Activated CD4-positive, alpha-beta memory T cell treated with anti-CD3 and anti-CD28 coated beads for 36 hours (primary cell): Measurements from ENCODE around the gene MFSD6L. TPM values are rescaled to one million over a fixed set of nuclear protein-coding genes. Genes with fewer than 3 reads are reported as not detected.

Source experiments
- CTCF ChIA-PET: fragments of 350-600 bp; sonication (Branson Sonifier 250); formaldehyde crosslinking; loops from one replicate; lab custom pipeline; 2021; ENCODE audit warnings: antibody characterized with exemption, inconsistent platforms; lab: Charles Lee
- POLR2A ChIA-PET: fragments of 350-600 bp; sonication (Branson Sonifier 250); formaldehyde crosslinking; loops from one replicate; lab custom pipeline; 2021; ENCODE audit warnings: antibody characterized with exemption; lab: Charles Lee
- DNase-seq: peaks from one replicate; pipeline ENCODE4 v3.0.0-alpha.2; 2020
- H3K27ac Mint-ChIP-seq: one replicate; pipeline ENCODE4 v1.8.0; 2021; ENCODE audit warnings: mixed read lengths
- H3K27me3 Mint-ChIP-seq: one replicate; pipeline ENCODE4 v1.8.0; 2021; ENCODE audit warnings: mixed read lengths
- H3K36me3 Mint-ChIP-seq: one replicate; pipeline ENCODE4 v1.8.0; 2021; ENCODE audit warnings: mixed read lengths
- H3K4me1 Mint-ChIP-seq: one replicate; pipeline ENCODE4 v1.8.0; 2021; ENCODE audit warnings: low read depth, mixed read lengths
- H3K4me3 Mint-ChIP-seq: one replicate; pipeline ENCODE4 v1.8.0; 2021; ENCODE audit warnings: mild to moderate bottlenecking, mixed read lengths
- H3K9me3 Mint-ChIP-seq: one replicate; pipeline ENCODE4 v1.8.0; 2021; ENCODE audit warnings: mixed read lengths
- intact Hi-C: fragments of 100-400 bp; cut with micrococcal nuclease; formaldehyde crosslinking; loops from one replicate; pipeline ENCODE4 v1.15.1; 2023
- total RNA-seq, 2 experiments: library from RNA; stranded (reverse); gene quantifications; one replicate each; pipeline ENCODE4 v1.2.3, GENCODE V29; 2021

Gene MFSD6L, protein sequence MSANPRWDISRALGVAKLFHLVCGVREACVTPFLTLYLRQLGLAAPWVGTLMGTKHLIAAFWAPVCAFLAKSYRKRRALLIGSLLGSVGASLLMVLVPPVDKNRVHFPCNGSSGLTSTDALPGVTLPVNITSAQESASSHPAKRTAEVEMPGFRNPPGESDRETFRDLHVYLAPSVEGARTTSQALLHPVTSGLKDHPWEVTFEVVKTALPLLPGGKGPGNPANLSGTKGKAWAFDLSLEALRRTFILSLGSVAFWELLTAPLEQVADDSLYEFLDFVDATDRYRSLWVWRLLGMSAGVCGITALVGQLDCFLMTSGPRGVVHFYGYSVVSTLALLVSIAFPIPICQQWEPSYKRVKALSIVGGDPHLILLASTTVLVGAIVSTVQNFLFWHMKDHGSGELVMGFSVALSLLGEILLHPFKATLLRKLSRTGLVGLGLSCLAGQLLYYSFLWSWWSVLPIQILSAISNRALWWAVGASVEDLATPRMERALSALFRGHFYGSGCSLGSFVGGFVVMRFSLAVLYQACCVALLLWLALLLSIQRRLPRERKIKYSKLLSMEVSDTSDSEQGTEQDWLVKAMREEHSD
- total RNA-seq = not detected

DNA sequence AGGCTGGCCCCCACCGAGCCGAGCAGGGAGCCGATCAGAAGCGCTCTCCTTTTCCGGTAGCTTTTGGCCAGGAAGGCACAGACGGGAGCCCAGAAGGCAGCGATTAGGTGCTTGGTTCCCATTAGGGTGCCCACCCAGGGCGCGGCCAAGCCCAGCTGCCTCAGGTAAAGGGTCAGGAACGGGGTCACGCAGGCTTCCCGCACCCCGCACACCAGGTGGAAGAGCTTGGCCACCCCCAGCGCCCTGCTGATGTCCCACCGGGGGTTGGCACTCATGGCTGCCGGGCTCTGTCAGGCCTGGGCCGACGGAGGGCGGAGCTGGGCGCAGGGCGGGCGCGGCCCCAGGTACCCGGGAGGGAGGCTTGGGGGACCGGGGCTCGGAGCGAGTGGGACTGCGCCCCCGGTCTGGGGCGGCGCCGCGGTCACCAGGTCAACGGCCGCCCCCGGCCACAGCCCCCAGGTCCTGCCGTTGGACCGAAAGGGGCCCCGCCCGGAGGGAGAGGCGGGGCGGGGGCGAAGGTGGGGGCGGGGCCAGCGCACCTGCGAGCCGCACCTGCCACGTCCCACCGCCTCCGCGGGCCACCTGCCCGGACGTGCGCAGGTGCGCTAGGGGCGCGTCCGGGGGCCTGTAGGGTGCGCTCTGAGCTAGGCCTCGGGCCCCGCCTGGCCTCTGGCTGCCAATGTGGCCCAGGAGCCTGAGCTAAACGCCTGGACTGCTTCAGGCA is at the start of gene MFSD6L:
Gene MFSD6L (minus strand): TSS at position 520 of the 724 bp plus-strand sequence. CDS start 245 bp downstream, at position 275.
- no peak for DNase-seq
- intact Hi-C loops = no loop called here
- no peaks in the 10 kb centered on the region for H3K27me3 Mint-ChIP-seq
- no peak within 1 kb of the TSS for H3K4me3 Mint-ChIP-seq
- no peaks in the 10 kb centered on the region for H3K9me3 Mint-ChIP-seq
- no peaks in the 10 kb centered on the region for H3K4me1 Mint-ChIP-seq
- no peaks in the 10 kb centered on the region for H3K36me3 Mint-ChIP-seq
- POLR2A ChIA-PET = no interaction called here
- CTCF ChIA-PET = interaction anchor here (1.0 to 1.4 kb wide), 2 partner anchors 13 to 97 kb away, joined by 4 read pairs; no protein-coding TSS in a partner anchor
- no peak within 1 kb of the TSS for H3K27ac Mint-ChIP-seq

DNA sequence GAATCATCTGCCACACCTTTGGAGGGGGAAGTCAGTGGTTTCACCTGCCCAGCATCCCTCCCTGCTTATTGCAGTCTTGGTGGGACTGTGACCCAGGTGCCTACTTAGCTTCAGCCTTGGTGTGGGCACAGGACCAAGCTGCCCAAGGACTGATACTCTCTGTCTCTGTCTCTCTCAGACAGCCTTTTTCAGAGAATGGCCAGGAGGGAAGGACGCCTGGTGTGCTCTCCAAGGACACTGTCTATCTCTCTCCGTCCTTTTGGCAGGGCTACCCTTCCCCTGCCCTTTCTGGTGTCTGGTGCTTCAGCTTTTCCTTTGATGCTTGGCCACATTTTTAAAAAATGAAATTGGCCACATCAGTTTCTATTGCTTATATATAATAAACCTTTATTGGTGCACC is 48.7 kb upstream of the MFSD6L start:
- no peak for DNase-seq
- Mint-ChIP-seq H3K4me1 (peaks cover 4% of the 10 kb centered on the region), H3K27me3 (no peaks in the 10 kb centered on the region), H3K27ac (no peak overlapping the region), H3K9me3 (peaks cover 6% of the 10 kb centered on the region), H3K4me3 (no peak overlapping the region), H3K36me3 (no peaks in the 10 kb centered on the region)
- ChIA-PET CTCF (interaction anchor here (3.7 kb wide), 1 partner anchor 15 kb away, joined by 12 read pairs; no protein-coding TSS in a partner anchor), POLR2A (no interaction called here)
- intact Hi-C loops = no loop called here

DNA sequence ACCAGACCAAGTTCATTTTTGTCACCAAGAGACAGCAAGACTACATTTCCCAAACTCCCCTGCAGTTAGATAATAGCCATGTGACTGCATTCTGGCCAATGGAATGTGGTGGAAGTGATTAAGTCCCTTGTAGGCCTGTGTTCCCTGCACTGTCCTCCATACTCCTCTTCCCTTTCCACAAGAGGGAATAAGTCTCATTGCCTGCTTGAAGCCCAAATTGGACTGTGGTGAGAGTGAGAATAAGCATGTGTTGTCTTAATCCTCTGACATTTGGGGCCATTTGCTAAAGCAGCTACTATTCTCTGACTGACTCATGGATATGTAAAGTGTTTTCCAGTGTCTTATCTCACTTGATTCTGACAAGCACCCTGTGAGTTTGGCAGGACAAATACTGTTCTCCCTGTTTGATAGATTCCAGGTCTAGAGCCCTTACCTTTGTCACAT is 47.6 kb upstream of the MFSD6L start:
- ChIA-PET POLR2A (interaction anchor here (0.7 kb wide), 1 partner anchor 12 kb away, joined by 3 read pairs; no protein-coding TSS in a partner anchor), CTCF (interaction anchor here (1.5 kb wide), 1 partner anchor 151 kb away, joined by 4 read pairs; no protein-coding TSS in a partner anchor)
- H3K4me3 Mint-ChIP-seq = no peak overlapping the region
- peaks cover 4% of the 10 kb centered on the region for H3K4me1 Mint-ChIP-seq
- peaks cover 6% of the 10 kb centered on the region for H3K9me3 Mint-ChIP-seq
- H3K36me3 Mint-ChIP-seq = no peaks in the 10 kb centered on the region
- H3K27ac Mint-ChIP-seq = no peak overlapping the region
- no peak for DNase-seq
- no peaks in the 10 kb centered on the region for H3K27me3 Mint-ChIP-seq
- intact Hi-C loops = no loop called here

DNA sequence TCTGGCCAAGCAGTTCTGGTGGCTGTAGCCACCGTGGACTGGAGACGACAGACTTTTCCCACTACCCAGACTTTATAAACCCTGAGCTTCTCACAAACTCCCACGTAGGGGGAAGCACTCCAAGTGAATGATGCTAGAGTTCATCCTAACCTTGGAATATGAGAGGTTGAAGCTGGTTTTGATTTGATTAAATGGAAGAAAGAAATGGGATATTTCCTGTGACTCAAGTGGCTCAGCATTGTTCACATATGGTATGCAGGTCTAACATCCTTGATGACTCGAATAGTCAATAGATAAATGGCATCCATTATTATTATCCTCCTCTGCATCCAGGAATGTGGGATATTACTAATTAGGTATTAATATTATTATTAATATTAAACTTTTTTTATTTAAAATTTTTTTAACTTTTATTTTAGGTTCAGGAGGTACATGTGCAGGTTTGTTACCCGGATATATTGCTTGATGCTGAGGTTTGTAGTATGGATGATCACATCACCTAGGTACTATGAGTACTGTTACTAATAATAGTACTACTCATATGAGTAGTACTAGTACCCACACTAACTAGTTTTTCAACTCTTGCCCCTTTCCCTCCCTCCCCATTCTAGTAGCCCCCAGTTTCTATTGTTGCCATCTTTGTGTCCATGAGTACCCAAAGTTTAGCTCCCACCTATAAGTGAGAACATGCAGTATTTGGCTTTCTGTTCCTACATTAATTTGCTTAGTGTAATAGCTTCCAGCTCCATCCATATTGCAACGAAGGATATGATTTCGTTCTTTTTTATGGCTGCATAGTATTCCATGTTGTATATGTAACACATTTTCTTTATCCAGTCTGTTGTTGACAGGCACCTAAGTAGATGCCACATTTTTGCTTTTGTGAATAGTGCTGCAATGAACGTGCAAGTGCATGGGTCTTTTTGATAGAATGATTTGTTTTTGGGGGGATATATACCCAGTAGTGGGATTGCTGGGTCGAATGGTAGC is 45.4 kb upstream of the MFSD6L start:
- POLR2A ChIA-PET = no interaction called here
- no peak overlapping the region for H3K4me3 Mint-ChIP-seq
- intact Hi-C loops = no loop called here
- H3K27me3 Mint-ChIP-seq = no peaks in the 10 kb centered on the region
- no peaks in the 10 kb centered on the region for H3K36me3 Mint-ChIP-seq
- peaks cover 6% of the 10 kb centered on the region for H3K9me3 Mint-ChIP-seq
- CTCF ChIA-PET = interaction anchor here (1.1 kb wide), 1 partner anchor 18 kb away, joined by 3 read pairs; no protein-coding TSS in a partner anchor
- H3K4me1 Mint-ChIP-seq = peaks cover 4% of the 10 kb centered on the region
- DNase-seq = no peak
- H3K27ac Mint-ChIP-seq = no peak overlapping the region

DNA sequence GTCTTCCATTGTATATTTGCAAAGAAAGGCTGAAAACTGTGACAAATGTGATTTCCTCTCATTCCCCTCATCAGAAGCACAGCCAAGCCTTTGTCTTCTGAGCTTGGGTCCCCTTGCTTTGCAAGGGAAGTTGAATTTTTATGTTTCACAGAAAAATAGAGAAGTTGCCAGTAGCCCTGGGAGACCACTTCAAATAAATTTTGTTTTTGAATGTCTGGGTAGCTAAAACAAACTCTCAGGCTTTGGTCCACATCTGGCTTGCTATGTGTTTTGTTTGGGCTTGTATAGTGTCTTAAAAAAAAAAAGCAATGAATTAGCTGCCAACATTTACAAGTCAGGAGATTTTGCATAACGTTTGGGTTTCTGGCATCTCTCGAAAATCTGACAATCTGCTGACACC is 44.2 kb upstream of the MFSD6L start:
- H3K36me3 Mint-ChIP-seq = no peaks in the 10 kb centered on the region
- DNase-seq = no peak
- no peak overlapping the region for H3K4me3 Mint-ChIP-seq
- intact Hi-C loops = no loop called here
- no peak overlapping the region for H3K27ac Mint-ChIP-seq
- CTCF ChIA-PET = no interaction called here
- peaks cover 6% of the 10 kb centered on the region for H3K9me3 Mint-ChIP-seq
- H3K4me1 Mint-ChIP-seq = peaks cover 4% of the 10 kb centered on the region
- H3K27me3 Mint-ChIP-seq = no peaks in the 10 kb centered on the region
- POLR2A ChIA-PET = interaction anchor here (0.6 kb wide), 1 partner anchor 352 kb away, joined by 3 read pairs; no protein-coding TSS in a partner anchor

DNA sequence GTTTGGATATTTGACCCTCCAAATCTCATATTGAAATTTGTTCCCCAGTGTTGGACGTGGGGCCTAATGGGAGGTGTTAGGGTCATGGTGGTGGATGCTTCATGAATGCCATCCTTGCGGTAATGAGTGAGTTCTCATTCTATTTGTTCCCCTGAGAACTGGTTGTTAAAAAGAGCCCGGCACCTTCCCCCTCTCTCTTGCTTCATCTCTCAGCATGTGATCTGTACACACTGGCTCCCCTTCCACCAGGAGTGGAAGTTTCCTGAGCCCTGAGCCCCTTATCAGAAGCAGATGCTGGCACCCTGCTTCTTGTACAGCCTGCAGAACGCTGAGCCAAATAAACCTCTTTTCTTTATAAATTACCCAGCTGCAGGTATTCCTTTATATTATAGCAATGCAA is 42.7 kb upstream of the MFSD6L start:
- Mint-ChIP-seq H3K9me3 (peaks cover 6% of the 10 kb centered on the region), H3K27me3 (no peaks in the 10 kb centered on the region), H3K36me3 (no peaks in the 10 kb centered on the region), H3K4me3 (no peak overlapping the region), H3K27ac (no peak overlapping the region), H3K4me1 (peaks cover 1% of the 10 kb centered on the region)
- intact Hi-C loops = no loop called here
- ChIA-PET POLR2A (no interaction called here), CTCF (interaction anchor here (1.2 kb wide), 1 partner anchor 156 kb away, joined by 3 read pairs; no protein-coding TSS in a partner anchor)
- no peak for DNase-seq

DNA sequence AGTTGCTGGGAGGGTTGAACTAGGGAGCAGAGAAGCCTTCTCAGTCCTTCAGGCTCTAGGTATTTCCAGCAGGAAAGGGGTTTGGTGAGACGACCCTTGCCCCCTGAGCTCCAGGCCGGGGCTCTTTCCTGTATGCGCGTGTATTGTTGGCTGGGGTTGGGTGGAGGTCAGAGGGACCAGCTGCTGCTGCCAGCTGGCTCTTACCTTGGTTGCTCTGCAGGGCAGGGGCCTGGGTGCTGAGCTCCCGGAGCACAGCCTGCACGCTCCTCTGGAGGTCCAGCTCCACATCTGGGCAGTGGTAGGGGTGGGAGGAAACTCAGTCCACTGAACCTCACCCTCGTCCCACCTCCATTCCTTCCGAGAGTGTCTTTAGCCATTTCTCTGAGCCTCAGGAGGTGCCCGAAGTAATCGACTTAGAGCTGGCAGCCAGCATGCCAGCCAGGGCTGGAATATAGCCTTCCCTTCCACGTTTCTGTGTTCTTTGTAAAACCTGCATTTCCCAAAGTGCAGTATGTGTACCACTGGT is 40.3 kb upstream of the MFSD6L start:
- H3K4me1 Mint-ChIP-seq = no peaks in the 10 kb centered on the region
- H3K36me3 Mint-ChIP-seq = no peaks in the 10 kb centered on the region
- ChIA-PET CTCF (no interaction called here), POLR2A (no interaction called here)
- H3K27me3 Mint-ChIP-seq = no peaks in the 10 kb centered on the region
- no peak overlapping the region for H3K4me3 Mint-ChIP-seq
- H3K9me3 Mint-ChIP-seq = no peaks in the 10 kb centered on the region
- no peak for DNase-seq
- H3K27ac Mint-ChIP-seq = no peak overlapping the region
- intact Hi-C loops = no loop called here

DNA sequence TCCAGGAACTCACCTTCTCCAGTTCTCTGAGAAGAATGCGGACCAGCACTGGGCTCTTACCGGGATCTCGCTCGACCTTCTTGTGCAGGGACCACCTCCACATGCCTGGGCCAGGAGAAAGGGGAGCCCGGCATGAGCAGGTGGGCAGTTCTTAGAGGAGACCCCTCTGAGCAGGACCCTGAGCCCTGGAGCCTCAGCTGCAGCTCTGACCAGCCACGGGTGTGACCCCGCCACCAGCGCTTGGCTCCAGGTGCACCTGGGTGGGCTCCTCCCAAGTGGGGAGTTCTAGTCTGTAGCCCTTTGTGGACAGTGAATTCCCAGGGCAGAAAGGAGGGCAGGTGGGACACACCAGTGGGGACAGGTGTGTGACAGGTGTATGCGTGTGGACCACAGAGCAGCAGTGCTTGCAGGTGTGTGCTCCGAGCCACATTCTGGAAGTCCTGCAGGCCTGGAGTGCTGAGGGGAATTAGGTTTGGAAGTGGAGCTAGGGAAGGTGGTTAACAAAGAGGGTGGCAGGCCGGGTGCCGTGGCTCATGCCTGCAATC is 39.5 kb upstream of the MFSD6L start:
- DNase-seq = no peak
- H3K27ac Mint-ChIP-seq = no peak overlapping the region
- ChIA-PET POLR2A (no interaction called here), CTCF (no interaction called here)
- intact Hi-C loops = no loop called here
- no peaks in the 10 kb centered on the region for H3K4me1 Mint-ChIP-seq
- no peaks in the 10 kb centered on the region for H3K9me3 Mint-ChIP-seq
- no peaks in the 10 kb centered on the region for H3K36me3 Mint-ChIP-seq
- no peak overlapping the region for H3K4me3 Mint-ChIP-seq
- no peaks in the 10 kb centered on the region for H3K27me3 Mint-ChIP-seq

DNA sequence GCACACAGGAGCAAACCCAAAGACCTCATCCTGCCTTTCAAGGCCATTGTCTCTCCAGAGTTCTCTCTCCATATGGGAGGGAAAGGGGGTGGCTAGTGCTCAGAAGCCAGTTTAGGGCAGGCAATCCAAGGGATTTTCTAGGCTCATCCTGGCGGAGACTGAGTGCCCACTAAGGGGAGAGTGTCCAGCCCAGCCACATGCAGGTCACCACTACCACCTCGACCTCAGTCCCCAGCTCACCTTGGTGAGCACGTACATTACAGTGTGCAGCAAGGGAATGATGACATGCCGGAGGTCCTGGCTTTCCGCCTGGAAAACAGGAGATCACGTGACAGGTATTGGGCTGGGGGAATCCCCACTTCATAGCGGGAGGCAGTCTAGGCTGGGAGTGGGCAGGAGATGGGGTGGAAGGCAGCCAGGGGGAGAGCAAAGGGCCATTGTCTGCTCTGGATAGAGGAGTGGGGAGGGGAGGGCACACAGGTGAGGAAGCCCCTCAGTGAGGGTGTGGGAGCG is 38.5 kb upstream of the MFSD6L start:
- Mint-ChIP-seq H3K36me3 (no peaks in the 10 kb centered on the region), H3K4me1 (no peaks in the 10 kb centered on the region), H3K9me3 (no peaks in the 10 kb centered on the region), H3K4me3 (no peak overlapping the region), H3K27ac (no peak overlapping the region), H3K27me3 (no peaks in the 10 kb centered on the region)
- intact Hi-C loops = no loop called here
- CTCF ChIA-PET = no interaction called here
- POLR2A ChIA-PET = no interaction called here
- no peak for DNase-seq

DNA sequence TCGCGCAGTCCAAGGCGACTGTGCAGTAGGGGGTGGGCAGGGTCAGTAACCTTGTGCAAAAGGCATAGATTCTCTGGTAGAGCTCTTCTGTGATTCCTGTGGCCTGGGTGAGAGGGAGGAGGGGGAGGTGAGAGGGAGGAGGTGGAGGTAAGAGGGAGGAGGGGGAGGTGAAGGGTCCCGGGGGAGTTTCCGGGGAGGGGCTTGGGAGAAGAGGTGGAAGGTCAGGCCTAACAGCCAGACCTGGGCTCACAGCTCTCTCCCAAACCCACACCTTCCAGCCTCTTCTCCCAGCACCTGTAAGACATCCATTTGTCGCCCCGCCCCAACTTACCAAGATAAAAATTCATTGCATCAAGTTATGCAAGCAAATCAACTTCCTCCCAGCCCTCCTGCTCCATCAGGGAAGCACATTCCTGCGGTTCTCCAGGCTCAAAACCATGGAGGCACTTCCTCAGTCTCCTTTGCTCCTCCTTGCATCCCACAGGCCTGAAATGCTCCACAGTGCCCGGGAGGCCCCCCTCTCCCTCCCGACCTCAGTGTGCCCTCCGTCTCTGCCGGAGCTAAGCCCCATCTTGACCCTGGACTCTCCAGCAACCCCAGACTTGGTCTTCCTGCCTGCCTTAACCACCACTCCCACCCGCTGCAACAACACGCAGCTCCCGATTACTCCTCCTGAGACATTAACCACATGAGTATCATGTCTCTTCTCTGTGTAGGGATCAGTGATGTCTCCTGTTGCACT is 37.8 kb upstream of the MFSD6L start:
- CTCF ChIA-PET = interaction anchor here (0.8 to 1.0 kb wide), 2 partner anchors 51 to 161 kb away, joined by 3 to 4 read pairs; no protein-coding TSS in a partner anchor
- no peaks in the 10 kb centered on the region for H3K27me3 Mint-ChIP-seq
- H3K27ac Mint-ChIP-seq = no peak overlapping the region
- H3K4me1 Mint-ChIP-seq = no peaks in the 10 kb centered on the region
- no peak for DNase-seq
- intact Hi-C loops = no loop called here
- POLR2A ChIA-PET = no interaction called here
- no peaks in the 10 kb centered on the region for H3K9me3 Mint-ChIP-seq
- no peak overlapping the region for H3K4me3 Mint-ChIP-seq
- H3K36me3 Mint-ChIP-seq = no peaks in the 10 kb centered on the region
